Mucosa of descending colon (tissue), 3 donors: ENCODE measurements around the gene CASZ1. TPM values are rescaled to one million over a fixed set of nuclear protein-coding genes. Genes with fewer than 3 reads are reported as not detected.

Experiments used
- ATAC-seq: fragments of 200-7000 bp; cut with Tn5 transposase; one replicate; pipeline ENCODE4 v1.9.1; 2020; ENCODE audit warnings: mild to moderate bottlenecking, moderate library complexity
- DNase-seq, 3 donors: peaks; one replicate each; pipeline ENCODE4 v3.0.0-alpha.2; 2020
- H3K36me3 ChIP-seq: fragments of 200-600 bp; one replicate; pipeline ENCODE4 v1.8.0; 2021; ENCODE audit warnings: low read depth, mild to moderate bottlenecking
- H3K4me1 ChIP-seq: fragments of 200-600 bp; one replicate; pipeline ENCODE4 v1.8.0; 2021; ENCODE audit warnings: low read depth, mild to moderate bottlenecking
- H3K4me3 ChIP-seq: fragments of 200-600 bp; one replicate; pipeline ENCODE4 v1.8.0; 2021; ENCODE audit warnings: mild to moderate bottlenecking
- H3K9me3 ChIP-seq: fragments of 200-600 bp; one replicate; pipeline ENCODE4 v1.8.0; 2021; ENCODE audit warnings: mild to moderate bottlenecking
- intact Hi-C, 2 donors: fragments of 100-400 bp; cut with DNase I in 1 of 2; cut with micrococcal nuclease in 1 of 2; formaldehyde crosslinking; loops; one replicate each; pipeline versions ENCODE4 v1.11.0 to v1.11.1; 2022; cut with DNase I, micrococcal nuclease
- total RNA-seq, 3 donors: library from RNA; stranded (reverse); fragmentation: NEBNext Ultra II Directional in 2 of 3; extraction: Animal tissue kit (Norgen Biotek cat#: 25700) in 2 of 3; gene quantifications; one replicate each; pipeline versions ENCODE4 v1.2.1 to v1.2.4, GENCODE V29; 2021 to 2023
- TF ChIP-seq, protein P1 (sequence below): fragments of 200-600 bp; IDR thresholded peaks from one replicate; pipeline ENCODE4 v1.8.0; 2022; ENCODE audit warnings: antibody characterized with exemption, mild to moderate bottlenecking
- donor health status: DM: no; HTN: no; CAD: no; lungs with moderate emphysema.
- donor health status: DM: no; HTN: no; CAD: no.
- donor health status: DM: no; HTN: yes; CAD: no.

Gene CASZ1
- total RNA-seq, 3 donors from 2014 or later = 66.5 to 110 (median 84.5) TPM

DNA sequence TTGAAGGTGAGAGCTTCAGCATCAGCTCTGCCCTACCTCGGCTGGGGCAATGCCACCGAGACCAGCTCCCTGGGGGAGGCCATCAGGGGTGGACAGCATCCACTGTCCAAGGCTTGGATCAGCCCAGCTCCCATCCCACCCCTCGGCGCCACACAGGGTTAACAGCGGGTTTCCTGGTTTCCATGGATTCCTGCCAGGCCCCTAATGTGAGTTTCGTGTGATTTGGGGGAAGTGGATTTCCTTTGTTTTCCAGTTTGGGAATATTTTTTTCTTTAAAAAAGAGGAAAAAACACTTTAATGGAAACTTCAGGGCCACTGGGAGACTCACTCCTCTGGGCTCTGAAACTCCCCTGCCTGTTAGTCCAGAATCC is 34.3 kb downstream of the CASZ1 start:
- H3K9me3 ChIP-seq = no peaks in the 10 kb centered on the region
- H3K4me1 ChIP-seq = peaks cover 81% of the 10 kb centered on the region
- intact Hi-C loops = no loop called here
- TF ChIP-seq, protein P1, sequence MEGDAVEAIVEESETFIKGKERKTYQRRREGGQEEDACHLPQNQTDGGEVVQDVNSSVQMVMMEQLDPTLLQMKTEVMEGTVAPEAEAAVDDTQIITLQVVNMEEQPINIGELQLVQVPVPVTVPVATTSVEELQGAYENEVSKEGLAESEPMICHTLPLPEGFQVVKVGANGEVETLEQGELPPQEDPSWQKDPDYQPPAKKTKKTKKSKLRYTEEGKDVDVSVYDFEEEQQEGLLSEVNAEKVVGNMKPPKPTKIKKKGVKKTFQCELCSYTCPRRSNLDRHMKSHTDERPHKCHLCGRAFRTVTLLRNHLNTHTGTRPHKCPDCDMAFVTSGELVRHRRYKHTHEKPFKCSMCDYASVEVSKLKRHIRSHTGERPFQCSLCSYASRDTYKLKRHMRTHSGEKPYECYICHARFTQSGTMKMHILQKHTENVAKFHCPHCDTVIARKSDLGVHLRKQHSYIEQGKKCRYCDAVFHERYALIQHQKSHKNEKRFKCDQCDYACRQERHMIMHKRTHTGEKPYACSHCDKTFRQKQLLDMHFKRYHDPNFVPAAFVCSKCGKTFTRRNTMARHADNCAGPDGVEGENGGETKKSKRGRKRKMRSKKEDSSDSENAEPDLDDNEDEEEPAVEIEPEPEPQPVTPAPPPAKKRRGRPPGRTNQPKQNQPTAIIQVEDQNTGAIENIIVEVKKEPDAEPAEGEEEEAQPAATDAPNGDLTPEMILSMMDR = no peak
- H3K36me3 ChIP-seq = no peaks in the 10 kb centered on the region
- ATAC-seq (no peak), DNase-seq (no peak)
- H3K4me3 ChIP-seq = no peak overlapping the region

DNA sequence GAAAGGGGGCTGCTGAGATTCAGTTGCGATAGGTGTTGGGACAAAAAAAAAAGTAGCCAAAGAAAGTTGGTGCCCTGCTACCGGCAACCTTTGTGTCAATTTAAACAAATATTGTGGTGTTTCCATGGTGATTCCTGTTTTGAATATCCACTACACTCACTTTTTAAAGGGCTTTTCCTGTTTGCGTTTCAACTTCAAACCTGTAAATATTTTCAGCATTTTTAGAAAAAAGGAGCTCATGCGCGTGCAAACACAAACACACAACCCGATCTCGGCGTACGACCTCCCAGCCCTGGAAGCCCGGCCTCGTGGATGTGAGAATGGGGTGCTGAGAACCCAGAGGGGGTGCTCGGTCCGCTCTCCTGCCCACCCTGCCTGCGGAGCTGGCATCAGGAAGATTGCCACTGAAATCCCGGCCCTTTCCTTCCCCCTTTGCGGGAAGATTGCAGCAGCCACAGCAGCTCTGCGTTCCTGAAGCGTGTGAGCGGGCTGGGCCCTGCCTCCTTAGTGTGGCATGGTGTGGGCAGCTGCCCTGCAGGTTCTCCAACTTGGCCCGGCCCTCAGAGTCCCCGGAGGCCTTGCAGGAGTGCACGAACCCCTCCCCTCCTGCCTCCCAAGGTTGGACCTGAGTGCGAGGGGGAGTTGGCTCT is 34.8 kb downstream of the CASZ1 start:
- peak; percentile 65 to 79 (median 76) for DNase-seq
- Histone ChIP-seq H3K36me3 (no peaks in the 10 kb centered on the region), H3K4me1 (peaks cover 83% of the 10 kb centered on the region), H3K4me3 (no peak overlapping the region), H3K9me3 (no peaks in the 10 kb centered on the region)
- intact Hi-C loops = no loop called here
- TF ChIP-seq, protein P1 = no peak
- peak; percentile 29 for ATAC-seq

DNA sequence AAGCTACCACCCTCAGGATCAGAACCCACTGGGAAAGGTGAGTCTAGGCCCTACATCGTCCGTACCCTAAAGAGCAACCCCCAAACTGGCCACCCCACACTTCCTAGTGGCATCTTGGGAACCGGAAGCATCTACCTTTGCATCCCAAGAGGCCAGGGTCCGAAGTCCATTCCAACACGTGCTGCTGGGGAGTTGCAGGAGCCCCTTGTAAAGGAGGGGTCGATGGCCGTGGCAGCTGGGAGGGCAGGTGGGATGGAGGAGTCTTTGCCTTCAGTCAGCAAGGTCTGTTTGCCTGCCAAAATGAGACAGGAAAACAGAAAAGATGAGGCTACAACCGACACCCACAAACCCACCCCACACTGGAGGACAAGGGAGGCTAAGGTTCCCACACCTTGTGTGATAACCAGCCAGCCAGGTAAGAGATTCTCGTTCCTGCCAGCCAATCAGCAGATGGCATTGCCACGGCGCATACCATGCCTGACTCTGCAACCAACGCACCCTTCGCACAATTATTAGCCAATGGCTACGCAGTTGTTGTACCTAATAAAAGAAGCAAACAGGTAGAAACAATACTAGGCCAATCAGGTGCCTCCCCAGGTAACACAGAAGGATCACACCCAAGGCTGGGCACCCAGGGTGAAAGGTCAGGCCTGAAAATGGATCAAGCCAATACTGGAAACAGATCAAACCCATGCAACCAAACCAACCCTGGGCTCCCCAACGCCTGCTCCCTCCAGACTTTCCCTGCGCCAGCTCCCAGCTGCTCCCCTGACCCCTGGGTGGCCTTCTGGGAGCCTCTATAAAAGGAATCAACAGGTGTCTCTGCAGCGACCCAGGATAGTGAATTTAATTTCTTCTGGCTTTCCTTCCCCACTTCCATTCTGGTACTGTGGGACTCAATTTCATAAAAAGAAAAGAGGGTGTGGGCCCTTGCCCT is 35.6 kb downstream of the CASZ1 start:
- no peak for DNase-seq
- peak; percentile 1 for ATAC-seq
- Histone ChIP-seq H3K4me3 (no peak overlapping the region), H3K4me1 (peaks cover 85% of the 10 kb centered on the region), H3K36me3 (no peaks in the 10 kb centered on the region), H3K9me3 (no peaks in the 10 kb centered on the region)
- intact Hi-C loops = no loop called here
- TF ChIP-seq, protein P1 = no peak

DNA sequence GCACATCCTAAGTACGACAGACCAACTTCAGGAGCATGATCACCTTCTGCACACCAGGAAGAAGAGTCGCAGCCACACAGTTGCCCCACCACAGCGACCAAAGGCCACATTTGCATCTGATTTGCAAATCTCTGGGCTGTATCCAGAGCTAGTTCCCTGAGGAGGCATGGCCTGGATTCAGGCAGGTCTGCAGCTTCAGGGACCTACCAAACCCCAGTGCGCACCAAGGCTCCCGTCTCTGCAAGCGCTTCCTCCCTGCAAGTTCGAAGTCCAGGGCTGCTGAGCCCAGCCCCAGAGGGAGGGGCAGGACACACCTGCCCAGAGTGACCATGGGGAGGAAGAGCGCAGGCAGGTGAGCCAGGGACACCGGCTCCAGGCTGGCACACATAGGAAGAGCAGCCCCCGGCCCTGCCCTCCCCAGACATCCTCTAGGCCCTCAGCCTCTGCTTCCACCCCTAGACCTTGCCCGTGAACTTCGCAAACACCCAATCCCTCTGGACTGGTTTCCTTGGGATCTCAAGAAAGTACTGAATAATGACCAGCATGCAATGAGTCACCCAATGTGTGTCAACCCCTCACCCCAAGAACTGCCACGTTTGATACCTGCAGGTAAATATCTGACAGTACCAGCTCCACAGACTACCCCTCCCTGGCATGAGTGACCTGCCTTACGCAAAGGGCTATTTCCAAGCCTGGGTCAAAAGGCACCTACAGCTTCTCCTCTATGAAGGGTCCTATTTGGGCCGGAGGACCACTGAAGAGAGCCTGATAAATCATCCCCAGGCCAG is 36.8 kb downstream of the CASZ1 start:
- intact Hi-C loops = no loop called here
- peaks cover 74% of the 10 kb centered on the region for H3K4me1 ChIP-seq
- no peaks in the 10 kb centered on the region for H3K9me3 ChIP-seq
- ATAC-seq = peak; percentile 82
- TF ChIP-seq, protein P1 = no peak
- peak; percentile 91 to 94 (median 91) for DNase-seq
- no peak overlapping the region for H3K4me3 ChIP-seq
- no peaks in the 10 kb centered on the region for H3K36me3 ChIP-seq

DNA sequence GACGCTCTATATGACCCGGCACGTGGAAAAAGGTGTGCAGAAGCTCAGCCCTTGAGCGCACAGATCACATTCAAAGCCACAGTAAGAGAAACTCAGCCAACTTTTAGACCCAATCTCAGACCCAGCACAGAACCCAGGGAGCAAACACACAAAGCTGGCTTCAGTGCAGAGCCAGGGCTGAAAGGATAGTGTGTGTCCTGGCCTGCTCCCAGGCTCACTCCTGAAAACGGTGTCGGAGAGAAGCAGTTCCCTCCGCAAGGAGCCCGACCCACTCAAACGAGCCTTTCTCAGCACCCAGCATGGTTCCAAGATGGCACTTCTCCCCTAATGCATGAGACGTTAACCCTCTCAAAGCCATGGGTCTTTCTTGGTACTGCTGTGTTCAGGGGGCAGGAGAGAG is 39.6 kb downstream of the CASZ1 start:
- DNase-seq (no peak), ATAC-seq (no peak)
- Histone ChIP-seq H3K9me3 (no peaks in the 10 kb centered on the region), H3K36me3 (no peaks in the 10 kb centered on the region), H3K4me3 (no peak overlapping the region), H3K4me1 (peaks cover 58% of the 10 kb centered on the region)
- TF ChIP-seq, protein P1 = no peak
- intact Hi-C loops = no loop called here
